Rectal smooth muscle tissue (tissue), 1 donor: ENCODE measurements around the gene THSD4.

ENCODE experiments used
- H3K27ac ChIP-seq: one replicate; pipeline ENCODE4 v1.7.0; 2013; ENCODE audit warnings: low read depth, low read length, inconsistent platforms
- H3K27me3 ChIP-seq: one replicate; pipeline ENCODE4 v1.7.0; 2013; ENCODE audit warnings: low read length; ENCODE audit not compliant: control insufficient read depth, insufficient read depth
- H3K36me3 ChIP-seq: one replicate; pipeline ENCODE4 v1.7.0; 2013; ENCODE audit warnings: low read length; ENCODE audit not compliant: control insufficient read depth, insufficient read depth
- H3K4me1 ChIP-seq: one replicate; pipeline ENCODE4 v1.7.0; 2013; ENCODE audit warnings: low read length; ENCODE audit not compliant: control insufficient read depth, insufficient read depth
- H3K4me3 ChIP-seq: one replicate; pipeline ENCODE4 v1.7.0; 2013; ENCODE audit warnings: low read length
- H3K9ac ChIP-seq: one replicate; pipeline ENCODE4 v1.7.0; 2013; ENCODE audit warnings: low read length

The THSD4 gene

GRCh38 chr15:71485094-71485693, 369.9 kb downstream of the THSD4 start:
- no peaks in the 10 kb centered on the region for H3K36me3 ChIP-seq
- H3K4me3 ChIP-seq: no peak overlapping the region
- H3K27ac ChIP-seq: no peak overlapping the region

GRCh38 chr15:71489570-71489969, 374.3 kb downstream of the THSD4 start:
- H3K27ac ChIP-seq: no peak overlapping the region
- H3K36me3 ChIP-seq: no peaks in the 10 kb centered on the region
- no peaks in the 10 kb centered on the region for H3K27me3 ChIP-seq
- no peak overlapping the region for H3K9ac ChIP-seq
- no peaks in the 10 kb centered on the region for H3K4me1 ChIP-seq
- no peak overlapping the region for H3K4me3 ChIP-seq

More at GRCh38 chr15:71485094-71485693, 369.9 kb downstream of the THSD4 start:
- Histone ChIP-seq H3K4me1 (no peaks in the 10 kb centered on the region), H3K9ac (no peak overlapping the region), H3K27me3 (no peaks in the 10 kb centered on the region)

GRCh38 chr15:71493526-71493925, 378.3 kb downstream of the THSD4 start:
- Histone ChIP-seq H3K4me1 (no peaks in the 10 kb centered on the region), H3K9ac (no peak overlapping the region), H3K27me3 (peaks cover 2% of the 10 kb centered on the region), H3K36me3 (no peaks in the 10 kb centered on the region), H3K4me3 (no peak overlapping the region), H3K27ac (no peak overlapping the region)

- Histone ChIP-seq H3K4me3 (no peak overlapping the region), H3K27me3 (peaks cover 2% of the 10 kb centered on the region), H3K27ac (no peak overlapping the region), H3K36me3 (no peaks in the 10 kb centered on the region), H3K9ac (no peak overlapping the region), H3K4me1 (no peaks in the 10 kb centered on the region)
Measured at GRCh38 chr15:71494563-71495397, 379.5 kb downstream of the THSD4 start.

- H3K4me1 ChIP-seq: no peaks in the 10 kb centered on the region
- no peaks in the 10 kb centered on the region for H3K36me3 ChIP-seq
- no peak overlapping the region for H3K9ac ChIP-seq
- peaks cover 2% of the 10 kb centered on the region for H3K27me3 ChIP-seq
- no peak overlapping the region for H3K27ac ChIP-seq
- no peak overlapping the region for H3K4me3 ChIP-seq
Measured at GRCh38 chr15:71495398-71495780, 380.1 kb downstream of the THSD4 start.

- H3K27ac ChIP-seq: no peak overlapping the region
- H3K9ac ChIP-seq: no peak overlapping the region
- no peaks in the 10 kb centered on the region for H3K4me1 ChIP-seq
- no peak overlapping the region for H3K4me3 ChIP-seq
- no peaks in the 10 kb centered on the region for H3K36me3 ChIP-seq
- H3K27me3 ChIP-seq: peaks cover 2% of the 10 kb centered on the region
Measured at GRCh38 chr15:71496336-71496955, 381.2 kb downstream of the THSD4 start.

- no peak overlapping the region for H3K27ac ChIP-seq
- H3K27me3 ChIP-seq: peaks cover 2% of the 10 kb centered on the region
- H3K4me3 ChIP-seq: no peak overlapping the region
- no peaks in the 10 kb centered on the region for H3K36me3 ChIP-seq
- no peak overlapping the region for H3K9ac ChIP-seq
- no peaks in the 10 kb centered on the region for H3K4me1 ChIP-seq
Measured at GRCh38 chr15:71501344-71502076, 386.2 kb downstream of the THSD4 start.

- H3K4me1 ChIP-seq: no peaks in the 10 kb centered on the region
- no peak overlapping the region for H3K27ac ChIP-seq
- no peak overlapping the region for H3K9ac ChIP-seq
- H3K36me3 ChIP-seq: no peaks in the 10 kb centered on the region
- H3K27me3 ChIP-seq: peaks cover 2% of the 10 kb centered on the region
- no peak overlapping the region for H3K4me3 ChIP-seq
Measured at GRCh38 chr15:71502077-71502432, 386.8 kb downstream of the THSD4 start.

GRCh38 chr15:71505962-71506361, 390.7 kb downstream of the THSD4 start:
- Histone ChIP-seq H3K4me1 (no peaks in the 10 kb centered on the region), H3K27me3 (no peaks in the 10 kb centered on the region), H3K36me3 (no peaks in the 10 kb centered on the region), H3K4me3 (no peak overlapping the region), H3K9ac (no peak overlapping the region), H3K27ac (no peak overlapping the region)

- H3K4me1 ChIP-seq: no peaks in the 10 kb centered on the region
- H3K4me3 ChIP-seq: no peak overlapping the region
- H3K27me3 ChIP-seq: no peaks in the 10 kb centered on the region
- no peak overlapping the region for H3K27ac ChIP-seq
- H3K36me3 ChIP-seq: no peaks in the 10 kb centered on the region
- H3K9ac ChIP-seq: no peak overlapping the region
Measured at GRCh38 chr15:71506946-71507345, 391.7 kb downstream of the THSD4 start.

- H3K4me3 ChIP-seq: no peak overlapping the region
- H3K4me1 ChIP-seq: no peaks in the 10 kb centered on the region
- H3K9ac ChIP-seq: no peak overlapping the region
- H3K36me3 ChIP-seq: no peaks in the 10 kb centered on the region
- H3K27ac ChIP-seq: no peak overlapping the region
- H3K27me3 ChIP-seq: no peaks in the 10 kb centered on the region
Measured at GRCh38 chr15:71508081-71508682, 392.9 kb downstream of the THSD4 start.

GRCh38 chr15:71509139-71509538, 393.9 kb downstream of the THSD4 start:
- Histone ChIP-seq H3K9ac (no peak overlapping the region), H3K27me3 (no peaks in the 10 kb centered on the region), H3K27ac (no peak overlapping the region), H3K36me3 (no peaks in the 10 kb centered on the region), H3K4me3 (no peak overlapping the region), H3K4me1 (no peaks in the 10 kb centered on the region)
